HepG2 (cell line): ENCODE measurements around the gene RPL23. TPM values are rescaled to one million over a fixed set of nuclear protein-coding genes. Genes with fewer than 3 reads are reported as not detected.

Experiments used
- ARNTL ChIP-seq: sonication (generic); formaldehyde crosslinking; IDR thresholded peaks from 2 replicates; pipeline ENCODE4 v1.4.0; 2020; ENCODE audit warnings: mild to moderate bottlenecking, missing genetic modification reagents
- ATRX ChIP-seq: sonication (generic); formaldehyde crosslinking; IDR thresholded peaks from 2 replicates; pipeline ENCODE4 v1.4.0; 2020; ENCODE audit warnings: missing genetic modification reagents, borderline replicate concordance
- FOXM1 ChIP-seq: sonication (generic); formaldehyde crosslinking; IDR thresholded peaks from 2 replicates; pipeline ENCODE4 v1.5.0; 2020; ENCODE audit warnings: missing genetic modification reagents
- HNRNPK ChIP-seq: fragments of 200-400 bp; formaldehyde crosslinking; IDR thresholded peaks from 2 replicates; pipeline ENCODE4 v1.6.1; 2018; ENCODE audit warnings: low read length, low read depth, moderate library complexity, mild to moderate bottlenecking; ENCODE audit not compliant: poor library complexity, severe bottlenecking
- KLF16 ChIP-seq, 2 experiments: sonication (generic) in 1 of 2; formaldehyde crosslinking in 1 of 2; IDR thresholded peaks; 2 replicates each; pipeline versions ENCODE4 v1.6.1 to v1.8.0; 2016 to 2023; ENCODE audit warnings: missing genetic modification reagents in 2 of 2, missing compliant biosample characterization in 1 of 2
- REL ChIP-seq: sonication (generic); formaldehyde crosslinking; conservative IDR thresholded peaks from 2 replicates; pipeline ENCODE4 v1.8.0; 2022; ENCODE audit warnings: mild to moderate bottlenecking, missing genetic modification reagents, moderate library complexity
- ZNF788 ChIP-seq: sonication (generic); formaldehyde crosslinking; IDR thresholded peaks from 2 replicates; pipeline ENCODE4 v1.5.0; 2020; ENCODE audit warnings: mild to moderate bottlenecking, missing genetic modification reagents, borderline replicate concordance
- ZSCAN20 ChIP-seq: sonication (generic); formaldehyde crosslinking; IDR thresholded peaks from 2 replicates; pipeline ENCODE4 v1.4.0; 2020; ENCODE audit warnings: missing genetic modification reagents, mild to moderate bottlenecking, borderline replicate concordance
- polyA plus RNA-seq, 8 experiments: library from polyadenylated mRNA; depleted of rRNA in 3 of 8; stranded (reverse) in 7 of 8; unstranded in 1 of 8; fragments of >200 nt; fragmentation: Illumina TruSeq in 4 of 8; extraction: Trizol in 4 of 8; gene quantifications; 2 replicates each; pipeline versions ENCODE4 v1.2.1 to v1.2.3, GENCODE V29; 2011 to 2016; ENCODE audit warnings: low read depth in 4 of 8, missing spikeins in 1 of 8, mixed read lengths in 1 of 8; ENCODE audit not compliant: insufficient read depth in 1 of 8
- total RNA-seq, 5 experiments: library from RNA; depleted of rRNA; stranded (reverse); fragments of >200 nt; fragmentation: Illumina TruSeq; extraction: Trizol; gene quantifications; 2 replicates each; pipeline ENCODE4 v1.2.3, GENCODE V29; 2016; ENCODE audit warnings: low read depth in 1 of 5
- TF ChIP-seq, protein P1 (sequence below): sonication (generic); formaldehyde crosslinking; IDR thresholded peaks from 2 replicates; pipeline ENCODE4 v1.4.0; 2020; ENCODE audit warnings: missing genetic modification reagents, borderline replicate concordance
- TF ChIP-seq, protein P2 (sequence below): sonication (generic); formaldehyde crosslinking; IDR thresholded peaks from 2 replicates; pipeline ENCODE4 v1.4.0; 2020; ENCODE audit warnings: mild to moderate bottlenecking, missing genetic modification reagents
- TF ChIP-seq, protein P3 (sequence below): sonication (generic); formaldehyde crosslinking; IDR thresholded peaks from 2 replicates; pipeline ENCODE4 v1.4.0; 2020; ENCODE audit warnings: missing genetic modification reagents, borderline replicate concordance
- TF ChIP-seq, protein P4 (sequence below): IDR thresholded peaks from 2 replicates; pipeline ENCODE4 v1.6.1; 2018; ENCODE audit warnings: missing genetic modification reagents, mild to moderate bottlenecking, missing compliant biosample characterization
- TF ChIP-seq, protein P5 (sequence below): sonication (generic); formaldehyde crosslinking; IDR thresholded peaks from 2 replicates; pipeline ENCODE4 v1.4.0; 2020; ENCODE audit warnings: missing genetic modification reagents

Gene RPL23
- total and polyA plus RNA-seq, 2 of the 13 experiments (the other 11 are each of a cell fraction or from before 2014, with no cell fraction given), result 2,790 to 4,860 TPM

DNA sequence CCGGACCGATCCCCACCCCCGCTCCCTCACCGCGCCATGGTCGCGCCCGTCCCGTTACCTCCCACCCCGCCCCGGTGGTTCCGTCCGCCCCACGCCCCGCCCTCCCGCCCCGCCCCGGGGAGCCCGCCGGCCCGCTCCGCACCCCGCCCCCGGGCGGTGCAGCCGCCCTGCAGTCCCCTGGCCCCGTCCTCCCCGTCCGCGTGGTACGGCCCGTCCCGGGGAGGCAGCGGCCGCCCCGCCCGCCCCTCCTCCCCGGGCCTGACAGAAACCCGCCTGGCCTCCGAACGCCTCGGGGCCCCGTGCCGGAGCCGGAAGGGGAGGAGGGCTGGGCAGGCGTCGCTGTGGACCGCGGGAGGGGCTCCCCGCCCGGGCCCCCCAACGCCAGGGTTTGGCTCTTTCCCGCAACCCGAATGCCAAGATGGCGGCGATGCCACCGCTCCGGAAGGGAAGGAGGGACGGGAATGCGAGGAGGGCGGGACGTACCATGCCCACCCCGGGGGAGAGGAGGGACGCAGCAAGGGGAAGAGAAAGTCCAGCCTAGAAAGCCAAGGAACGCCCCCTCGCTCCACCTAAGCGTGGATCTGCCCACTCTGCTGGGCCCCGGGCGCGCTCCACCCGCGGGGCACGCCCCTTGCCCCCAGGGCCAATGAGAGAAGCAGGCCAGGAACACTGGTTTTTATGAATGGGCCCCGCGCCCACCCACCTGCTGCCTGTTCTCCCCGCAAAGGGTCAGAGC lies 53.9 kb downstream of the RPL23 start, which contains the start of gene PIP4K2B (continued):
- TF ChIP-seq ZSCAN20, result peak; percentile 78; the same call in 1 of the 2 replicates
- TF ChIP-seq ATRX (CRISPR knock-in tag), result no peak
- no peak; the same call in 1 of the 2 replicates for TF ChIP-seq REL
- peak; percentile 86; the same call in 1 of the 2 replicates for TF ChIP-seq ZNF788 (CRISPR knock-in tag)
- TF ChIP-seq FOXM1 (CRISPR knock-in tag), result no peak
- TF ChIP-seq ARNTL (CRISPR knock-in tag), result no peak
- TF ChIP-seq, protein P1, sequence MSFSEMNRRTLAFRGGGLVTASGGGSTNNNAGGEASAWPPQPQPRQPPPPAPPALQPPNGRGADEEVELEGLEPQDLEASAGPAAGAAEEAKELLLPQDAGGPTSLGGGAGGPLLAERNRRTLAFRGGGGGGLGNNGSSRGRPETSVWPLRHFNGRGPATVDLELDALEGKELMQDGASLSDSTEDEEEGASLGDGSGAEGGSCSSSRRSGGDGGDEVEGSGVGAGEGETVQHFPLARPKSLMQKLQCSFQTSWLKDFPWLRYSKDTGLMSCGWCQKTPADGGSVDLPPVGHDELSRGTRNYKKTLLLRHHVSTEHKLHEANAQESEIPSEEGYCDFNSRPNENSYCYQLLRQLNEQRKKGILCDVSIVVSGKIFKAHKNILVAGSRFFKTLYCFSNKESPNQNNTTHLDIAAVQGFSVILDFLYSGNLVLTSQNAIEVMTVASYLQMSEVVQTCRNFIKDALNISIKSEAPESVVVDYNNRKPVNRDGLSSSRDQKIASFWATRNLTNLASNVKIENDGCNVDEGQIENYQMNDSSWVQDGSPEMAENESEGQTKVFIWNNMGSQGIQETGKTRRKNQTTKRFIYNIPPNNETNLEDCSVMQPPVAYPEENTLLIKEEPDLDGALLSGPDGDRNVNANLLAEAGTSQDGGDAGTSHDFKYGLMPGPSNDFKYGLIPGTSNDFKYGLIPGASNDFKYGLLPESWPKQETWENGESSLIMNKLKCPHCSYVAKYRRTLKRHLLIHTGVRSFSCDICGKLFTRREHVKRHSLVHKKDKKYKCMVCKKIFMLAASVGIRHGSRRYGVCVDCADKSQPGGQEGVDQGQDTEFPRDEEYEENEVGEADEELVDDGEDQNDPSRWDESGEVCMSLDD, result no peak
- TF ChIP-seq, protein P2, sequence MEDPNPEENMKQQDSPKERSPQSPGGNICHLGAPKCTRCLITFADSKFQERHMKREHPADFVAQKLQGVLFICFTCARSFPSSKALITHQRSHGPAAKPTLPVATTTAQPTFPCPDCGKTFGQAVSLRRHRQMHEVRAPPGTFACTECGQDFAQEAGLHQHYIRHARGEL (CRISPR knock-in tag), result no peak
- peak; percentile 43 for TF ChIP-seq HNRNPK
- TF ChIP-seq KLF16 (CRISPR knock-in tag; IDR thresholded peaks at IDR 0.05), result peak in 1 of 2 experiments; percentile 77; a peak in 2 of 4 replicates
- TF ChIP-seq, protein P3, sequence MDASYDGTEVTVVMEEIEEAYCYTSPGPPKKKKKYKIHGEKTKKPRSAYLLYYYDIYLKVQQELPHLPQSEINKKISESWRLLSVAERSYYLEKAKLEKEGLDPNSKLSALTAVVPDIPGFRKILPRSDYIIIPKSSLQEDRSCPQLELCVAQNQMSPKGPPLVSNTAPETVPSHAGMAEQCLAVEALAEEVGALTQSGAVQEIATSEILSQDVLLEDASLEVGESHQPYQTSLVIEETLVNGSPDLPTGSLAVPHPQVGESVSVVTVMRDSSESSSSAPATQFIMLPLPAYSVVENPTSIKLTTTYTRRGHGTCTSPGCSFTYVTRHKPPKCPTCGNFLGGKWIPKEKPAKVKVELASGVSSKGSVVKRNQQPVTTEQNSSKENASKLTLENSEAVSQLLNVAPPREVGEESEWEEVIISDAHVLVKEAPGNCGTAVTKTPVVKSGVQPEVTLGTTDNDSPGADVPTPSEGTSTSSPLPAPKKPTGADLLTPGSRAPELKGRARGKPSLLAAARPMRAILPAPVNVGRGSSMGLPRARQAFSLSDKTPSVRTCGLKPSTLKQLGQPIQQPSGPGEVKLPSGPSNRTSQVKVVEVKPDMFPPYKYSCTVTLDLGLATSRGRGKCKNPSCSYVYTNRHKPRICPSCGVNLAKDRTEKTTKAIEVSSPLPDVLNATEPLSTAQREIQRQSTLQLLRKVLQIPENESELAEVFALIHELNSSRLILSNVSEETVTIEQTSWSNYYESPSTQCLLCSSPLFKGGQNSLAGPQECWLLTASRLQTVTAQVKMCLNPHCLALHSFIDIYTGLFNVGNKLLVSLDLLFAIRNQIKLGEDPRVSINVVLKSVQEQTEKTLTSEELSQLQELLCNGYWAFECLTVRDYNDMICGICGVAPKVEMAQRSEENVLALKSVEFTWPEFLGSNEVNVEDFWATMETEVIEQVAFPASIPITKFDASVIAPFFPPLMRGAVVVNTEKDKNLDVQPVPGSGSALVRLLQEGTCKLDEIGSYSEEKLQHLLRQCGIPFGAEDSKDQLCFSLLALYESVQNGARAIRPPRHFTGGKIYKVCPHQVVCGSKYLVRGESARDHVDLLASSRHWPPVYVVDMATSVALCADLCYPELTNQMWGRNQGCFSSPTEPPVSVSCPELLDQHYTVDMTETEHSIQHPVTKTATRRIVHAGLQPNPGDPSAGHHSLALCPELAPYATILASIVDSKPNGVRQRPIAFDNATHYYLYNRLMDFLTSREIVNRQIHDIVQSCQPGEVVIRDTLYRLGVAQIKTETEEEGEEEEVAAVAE, result peak; percentile 62; the same call in 1 of the 2 replicates
- TF ChIP-seq, protein P4, sequence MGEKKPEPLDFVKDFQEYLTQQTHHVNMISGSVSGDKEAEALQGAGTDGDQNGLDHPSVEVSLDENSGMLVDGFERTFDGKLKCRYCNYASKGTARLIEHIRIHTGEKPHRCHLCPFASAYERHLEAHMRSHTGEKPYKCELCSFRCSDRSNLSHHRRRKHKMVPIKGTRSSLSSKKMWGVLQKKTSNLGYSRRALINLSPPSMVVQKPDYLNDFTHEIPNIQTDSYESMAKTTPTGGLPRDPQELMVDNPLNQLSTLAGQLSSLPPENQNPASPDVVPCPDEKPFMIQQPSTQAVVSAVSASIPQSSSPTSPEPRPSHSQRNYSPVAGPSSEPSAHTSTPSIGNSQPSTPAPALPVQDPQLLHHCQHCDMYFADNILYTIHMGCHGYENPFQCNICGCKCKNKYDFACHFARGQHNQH (CRISPR knock-in tag), result peak; percentile 85
- TF ChIP-seq, protein P5, sequence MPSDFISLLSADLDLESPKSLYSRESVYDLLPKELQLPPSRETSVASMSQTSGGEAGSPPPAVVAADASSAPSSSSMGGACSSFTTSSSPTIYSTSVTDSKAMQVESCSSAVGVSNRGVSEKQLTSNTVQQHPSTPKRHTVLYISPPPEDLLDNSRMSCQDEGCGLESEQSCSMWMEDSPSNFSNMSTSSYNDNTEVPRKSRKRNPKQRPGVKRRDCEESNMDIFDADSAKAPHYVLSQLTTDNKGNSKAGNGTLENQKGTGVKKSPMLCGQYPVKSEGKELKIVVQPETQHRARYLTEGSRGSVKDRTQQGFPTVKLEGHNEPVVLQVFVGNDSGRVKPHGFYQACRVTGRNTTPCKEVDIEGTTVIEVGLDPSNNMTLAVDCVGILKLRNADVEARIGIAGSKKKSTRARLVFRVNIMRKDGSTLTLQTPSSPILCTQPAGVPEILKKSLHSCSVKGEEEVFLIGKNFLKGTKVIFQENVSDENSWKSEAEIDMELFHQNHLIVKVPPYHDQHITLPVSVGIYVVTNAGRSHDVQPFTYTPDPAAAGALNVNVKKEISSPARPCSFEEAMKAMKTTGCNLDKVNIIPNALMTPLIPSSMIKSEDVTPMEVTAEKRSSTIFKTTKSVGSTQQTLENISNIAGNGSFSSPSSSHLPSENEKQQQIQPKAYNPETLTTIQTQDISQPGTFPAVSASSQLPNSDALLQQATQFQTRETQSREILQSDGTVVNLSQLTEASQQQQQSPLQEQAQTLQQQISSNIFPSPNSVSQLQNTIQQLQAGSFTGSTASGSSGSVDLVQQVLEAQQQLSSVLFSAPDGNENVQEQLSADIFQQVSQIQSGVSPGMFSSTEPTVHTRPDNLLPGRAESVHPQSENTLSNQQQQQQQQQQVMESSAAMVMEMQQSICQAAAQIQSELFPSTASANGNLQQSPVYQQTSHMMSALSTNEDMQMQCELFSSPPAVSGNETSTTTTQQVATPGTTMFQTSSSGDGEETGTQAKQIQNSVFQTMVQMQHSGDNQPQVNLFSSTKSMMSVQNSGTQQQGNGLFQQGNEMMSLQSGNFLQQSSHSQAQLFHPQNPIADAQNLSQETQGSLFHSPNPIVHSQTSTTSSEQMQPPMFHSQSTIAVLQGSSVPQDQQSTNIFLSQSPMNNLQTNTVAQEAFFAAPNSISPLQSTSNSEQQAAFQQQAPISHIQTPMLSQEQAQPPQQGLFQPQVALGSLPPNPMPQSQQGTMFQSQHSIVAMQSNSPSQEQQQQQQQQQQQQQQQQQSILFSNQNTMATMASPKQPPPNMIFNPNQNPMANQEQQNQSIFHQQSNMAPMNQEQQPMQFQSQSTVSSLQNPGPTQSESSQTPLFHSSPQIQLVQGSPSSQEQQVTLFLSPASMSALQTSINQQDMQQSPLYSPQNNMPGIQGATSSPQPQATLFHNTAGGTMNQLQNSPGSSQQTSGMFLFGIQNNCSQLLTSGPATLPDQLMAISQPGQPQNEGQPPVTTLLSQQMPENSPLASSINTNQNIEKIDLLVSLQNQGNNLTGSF, result no peak
